ENCODE data around the gene ZBED5. TPM values are rescaled to one million over a fixed set of nuclear protein-coding genes. Genes with fewer than 3 reads are reported as not detected.
"Not testable (repeated sequence)": the region's sequence is repeated elsewhere in the genome, so short reads cannot be mapped to it uniquely, and the experiment has no call there.

Gene ZBED5
- total RNA-seq, 4 donors from 2014 or later: 42.9 to 58.6 (median 52.4) TPM

DNA sequence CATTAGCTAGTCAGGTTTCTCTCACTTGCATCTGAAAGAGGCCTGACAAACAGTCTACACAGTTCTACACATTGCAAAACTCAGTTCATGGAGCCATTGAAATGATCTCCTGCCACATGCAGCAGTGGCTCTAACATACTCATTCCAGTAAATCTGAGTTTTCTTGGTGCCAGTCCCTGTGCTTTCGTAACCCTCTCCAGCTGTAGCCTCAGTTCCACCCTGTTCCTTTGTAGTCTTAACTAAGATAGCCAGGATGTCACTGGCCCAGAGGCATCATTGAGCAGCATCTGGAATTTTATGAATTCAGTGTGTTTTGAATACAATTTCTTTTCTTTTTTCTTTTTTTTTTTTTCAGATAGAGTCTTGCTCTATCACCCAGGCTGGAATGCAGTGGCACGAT lies 37.4 kb upstream of the ZBED5 start:
- WGBS, 2 donors: 95 to 99% methylated on average over 2 of the region's 2 CpGs
- peaks cover 27 to 29% of the 10 kb centered on the region in 2 donors for H3K4me1 ChIP-seq
- no peak for DNase-seq
- no peaks in the 10 kb centered on the region for H3K9me3 ChIP-seq
- H3K27me3 ChIP-seq: no peaks in the 10 kb centered on the region
- intact Hi-C loops (cut with DNase I): no loop called here
- no peak for TF ChIP-seq CTCF (IDR thresholded peaks at IDR 0.05)
- TF ChIP-seq POLR2A (IDR thresholded peaks at IDR 0.05): no peak
- H3K27ac ChIP-seq: peak overlapping the region in 1 of 3 donors; percentile 66
- no peak overlapping the region for H3K4me3 ChIP-seq (replicated peaks in 1 of 3)
- no peaks in the 10 kb centered on the region for H3K36me3 ChIP-seq

- no peak for TF ChIP-seq CTCF (IDR thresholded peaks at IDR 0.05)
- no peak for TF ChIP-seq POLR2A (IDR thresholded peaks at IDR 0.05)
- Histone ChIP-seq H3K4me3 (replicated peaks in 1 of 3) (no peak overlapping the region), H3K4me1 (peaks cover 20 to 22% of the 10 kb centered on the region in 2 donors), H3K27ac (peak overlapping the region; percentile 55 to 69 (median 66)), H3K36me3 (no peaks in the 10 kb centered on the region), H3K9me3 (no peaks in the 10 kb centered on the region), H3K27me3 (no peaks in the 10 kb centered on the region)
- DNase-seq: no peak
- WGBS, 2 donors: 90 to 92% methylated on average over 1 of the region's 1 CpG
- intact Hi-C loops (cut with DNase I): no loop called here
Measured at GRCh38 chr11:10894666-10895065, 36.8 kb upstream of the ZBED5 start.

DNA sequence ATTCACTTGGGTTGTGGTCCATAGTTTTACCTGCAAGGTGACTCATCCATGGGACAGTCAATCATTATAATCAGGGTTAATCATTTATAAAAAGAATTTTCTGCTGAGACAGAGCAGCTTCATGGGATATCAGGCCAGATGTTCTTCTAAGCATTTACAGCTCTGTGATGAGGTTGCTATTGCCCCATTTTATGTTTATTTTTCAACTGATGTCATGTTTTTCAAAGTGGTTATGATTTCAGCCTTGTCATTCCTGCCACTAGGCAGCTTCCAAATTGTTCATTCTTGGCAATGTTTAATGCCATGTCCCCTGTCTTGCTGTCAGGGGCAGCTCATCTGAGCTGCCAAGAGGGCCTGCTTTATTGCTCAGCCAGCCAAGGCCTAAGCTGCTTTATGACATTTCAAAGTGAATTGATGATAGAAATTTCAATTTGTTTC lies 35.9 kb upstream of the ZBED5 start:
- TF ChIP-seq POLR2A (IDR thresholded peaks at IDR 0.05) (no peak), CTCF (IDR thresholded peaks at IDR 0.05) (peak in 4 of 6 experiments; percentile 45 to 75 (median 62))
- Histone ChIP-seq H3K27ac (peak overlapping the region; percentile 55 to 75 (median 69)), H3K4me1 (peaks cover 14 to 15% of the 10 kb centered on the region in 2 donors), H3K36me3 (no peaks in the 10 kb centered on the region), H3K4me3 (replicated peaks in 1 of 3) (no peak overlapping the region), H3K9me3 (no peaks in the 10 kb centered on the region), H3K27me3 (no peaks in the 10 kb centered on the region)
- intact Hi-C loops (cut with DNase I): no loop called here
- peak; percentile 59 to 62 for DNase-seq

DNA sequence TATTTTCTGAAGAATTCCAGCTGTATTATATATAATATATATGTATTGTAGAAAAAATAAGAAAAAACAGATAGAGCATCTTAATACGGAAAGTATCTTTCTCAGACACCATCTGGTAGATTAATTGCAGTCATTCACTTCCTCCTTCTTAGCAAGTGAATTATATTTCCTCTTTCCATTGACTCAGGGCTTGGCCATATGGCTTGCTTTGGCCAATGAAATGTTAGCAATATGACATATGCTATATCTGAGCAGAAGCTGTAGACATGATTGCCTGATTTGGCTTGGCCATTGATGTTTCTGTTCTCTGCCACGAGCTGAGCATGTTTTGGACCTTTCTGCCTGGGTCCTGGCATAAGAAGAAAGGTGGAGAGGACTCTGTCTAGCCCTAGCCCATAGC lies 34.4 kb upstream of the ZBED5 start:
- intact Hi-C loops (cut with DNase I): no loop called here
- DNase-seq: no peak
- 91 to 93% methylated on average over 2 of the region's 2 CpGs for WGBS, 2 donors
- Histone ChIP-seq H3K27me3 (no peaks in the 10 kb centered on the region), H3K36me3 (no peaks in the 10 kb centered on the region), H3K27ac (no peak overlapping the region), H3K4me3 (replicated peaks in 1 of 3) (no peak overlapping the region), H3K9me3 (no peaks in the 10 kb centered on the region), H3K4me1 (peaks cover 14 to 15% of the 10 kb centered on the region in 2 donors)
- TF ChIP-seq POLR2A (IDR thresholded peaks at IDR 0.05): no peak

DNA sequence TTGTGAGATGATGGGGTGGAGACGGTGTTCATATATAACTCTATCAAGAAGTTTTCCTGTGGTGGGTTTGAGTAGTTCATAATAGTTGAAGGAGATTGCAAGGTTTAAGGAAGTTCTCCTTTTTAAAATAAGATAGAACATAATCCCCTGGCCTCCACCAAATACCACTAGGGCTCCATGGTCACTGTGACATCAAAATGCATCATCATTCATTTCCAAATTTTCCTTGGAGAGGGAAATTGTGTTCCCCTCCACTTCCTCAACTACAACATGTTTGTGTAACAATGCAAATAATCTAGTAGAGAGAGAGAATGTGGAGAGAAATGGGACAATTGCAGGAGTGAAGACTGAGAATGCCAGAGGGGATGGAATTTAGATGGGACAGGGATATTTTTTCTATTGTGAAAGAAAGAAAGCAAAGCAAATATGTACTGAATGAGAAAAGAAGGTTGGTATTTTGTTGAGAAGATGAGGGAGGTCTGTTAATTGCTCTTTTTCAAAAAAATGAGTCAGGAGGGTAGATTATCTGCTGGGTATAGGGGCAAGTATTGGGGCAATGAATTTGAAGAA lies 33.4 kb upstream of the ZBED5 start:
- intact Hi-C loops (cut with DNase I): no loop called here
- DNase-seq: no peak
- H3K27ac ChIP-seq: no peak overlapping the region
- no peak overlapping the region for H3K4me3 ChIP-seq (replicated peaks in 1 of 3)
- no peaks in the 10 kb centered on the region for H3K9me3 ChIP-seq
- TF ChIP-seq POLR2A (IDR thresholded peaks at IDR 0.05) (no peak), CTCF (IDR thresholded peaks at IDR 0.05) (no peak)
- H3K4me1 ChIP-seq: peaks cover 14 to 15% of the 10 kb centered on the region in 2 donors
- H3K27me3 ChIP-seq: no peaks in the 10 kb centered on the region
- 95 to 97% methylated on average over 1 of the region's 1 CpG for WGBS, 2 donors
- no peaks in the 10 kb centered on the region for H3K36me3 ChIP-seq

GRCh38 chr11:10890083-10890482 lies 32.2 kb upstream of the ZBED5 start:
- H3K27ac ChIP-seq; H3K36me3 ChIP-seq; DNase-seq; H3K4me3 ChIP-seq (replicated peaks in 1 of 3); H3K9me3 ChIP-seq; H3K27me3 ChIP-seq; intact Hi-C loops (cut with DNase I): not testable (repeated sequence)
- H3K4me1 ChIP-seq: peaks cover 14 to 15% of the 10 kb centered on the region in 2 donors
